Liver (tissue), 9 donors: ENCODE results near the gene RIMBP2. TPM values are rescaled to one million over a fixed set of nuclear protein-coding genes. Genes with fewer than 3 reads are reported as not detected.

ENCODE experiments used
- DNase-seq: peaks from one replicate; pipeline ENCODE4 v3.0.0-alpha.2; 2017; ENCODE audit warnings: low spot score
- H3K27ac ChIP-seq, 2 donors: one replicate each; pipeline ENCODE4 v1.7.0; 2013; ENCODE audit warnings: inconsistent platforms in 2 of 2, low read length in 2 of 2, control low read depth in 1 of 2, low read depth in 1 of 2, mild to moderate bottlenecking in 1 of 2
- H3K27me3 ChIP-seq, 4 donors: one replicate each; pipeline versions ENCODE4 v1.6.1 to v1.7.0; 2013; ENCODE audit warnings: low read length in 3 of 4, inconsistent platforms in 1 of 4, mild to moderate bottlenecking in 1 of 4, moderate library complexity in 1 of 4; ENCODE audit not compliant: control insufficient read depth in 4 of 4, insufficient read depth in 4 of 4
- H3K36me3 ChIP-seq, 4 donors: one replicate each; pipeline versions ENCODE4 v1.6.1 to v1.7.0; 2013; ENCODE audit warnings: low read length in 3 of 4, mild to moderate bottlenecking in 3 of 4, low read depth in 1 of 4, moderate library complexity in 1 of 4; ENCODE audit not compliant: control insufficient read depth in 4 of 4, insufficient read depth in 3 of 4
- H3K4me1 ChIP-seq, 4 donors: one replicate each; pipeline versions ENCODE4 v1.6.1 to v1.7.0; 2013; ENCODE audit warnings: low read length in 3 of 4, mild to moderate bottlenecking in 3 of 4, moderate library complexity in 1 of 4; ENCODE audit not compliant: control insufficient read depth in 4 of 4, insufficient read depth in 4 of 4
- H3K4me3 ChIP-seq, 3 donors: one replicate each; pipeline versions ENCODE4 v1.6.1 to v1.7.0; 2013; ENCODE audit warnings: low read length in 3 of 3, control low read depth in 1 of 3, low read depth in 1 of 3, mild to moderate bottlenecking in 1 of 3
- H3K9ac ChIP-seq, 2 donors: one replicate each; pipeline ENCODE4 v1.7.0; 2013; ENCODE audit warnings: low read length in 2 of 2, mild to moderate bottlenecking in 2 of 2, moderate library complexity in 2 of 2, control low read depth in 1 of 2, low read depth in 1 of 2
- H3K9me3 ChIP-seq, 4 donors: one replicate each; pipeline versions ENCODE4 v1.6.1 to v1.7.0; 2013; ENCODE audit warnings: low read length in 3 of 4; ENCODE audit not compliant: control insufficient read depth in 4 of 4
- ATF3 ChIP-seq: IDR thresholded peaks from 2 replicates; pipeline ENCODE4 v1.6.1; 2016; ENCODE audit warnings: antibody characterized with exemption
- CTCF ChIP-seq: fragments of 150-350 bp; IDR thresholded peaks from 2 replicates; pipeline ENCODE4 v1.5.1; 2017; ENCODE audit warnings: improper control_type of control experiment, low read depth, low read length; ENCODE audit not compliant: missing input control
- EGR1 ChIP-seq, 2 donors: IDR thresholded peaks; 2 replicates each; pipeline ENCODE4 v1.6.1; 2016 to 2018; ENCODE audit warnings: antibody characterized with exemption in 2 of 2, low read depth in 2 of 2
- FOXA1 ChIP-seq: IDR thresholded peaks from 2 replicates; pipeline ENCODE4 v1.6.1; 2016; ENCODE audit warnings: antibody characterized with exemption
- FOXA2 ChIP-seq: IDR thresholded peaks from 2 replicates; pipeline ENCODE4 v1.6.1; 2016; ENCODE audit warnings: antibody characterized with exemption
- GABPA ChIP-seq, 2 donors: IDR thresholded peaks in 1 of 2; conservative IDR thresholded peaks in 1 of 2; 2 replicates each; pipeline ENCODE4 v1.6.1; 2016; ENCODE audit warnings: antibody characterized with exemption in 2 of 2, mild to moderate bottlenecking in 1 of 2, moderate library complexity in 1 of 2
- HNF4A ChIP-seq, 2 donors: conservative IDR thresholded peaks; 2 replicates each; pipeline ENCODE4 v1.6.1; 2016; ENCODE audit warnings: antibody characterized with exemption in 2 of 2, mild to moderate bottlenecking in 2 of 2
- HNF4G ChIP-seq: IDR thresholded peaks from 2 replicates; pipeline ENCODE4 v1.6.1; 2016; ENCODE audit warnings: antibody characterized with exemption
- JUND ChIP-seq, 2 donors: IDR thresholded peaks; 2 replicates each; pipeline ENCODE4 v1.6.1; 2016; ENCODE audit warnings: antibody characterized with exemption in 2 of 2
- NR2F2 ChIP-seq: IDR thresholded peaks from 2 replicates; pipeline ENCODE4 v1.6.1; 2016; ENCODE audit warnings: antibody characterized with exemption
- RAD21 ChIP-seq, 2 donors: IDR thresholded peaks; 2 replicates each; pipeline ENCODE4 v1.6.1; 2016; ENCODE audit warnings: antibody characterized with exemption in 2 of 2, mild to moderate bottlenecking in 2 of 2
- REST ChIP-seq: IDR thresholded peaks from 2 replicates; pipeline ENCODE4 v1.6.1; 2016; ENCODE audit warnings: antibody characterized with exemption, mild to moderate bottlenecking
- RXRA ChIP-seq, 2 donors: IDR thresholded peaks; 2 replicates each; pipeline ENCODE4 v1.6.1; 2017 to 2018; ENCODE audit warnings: antibody characterized with exemption in 2 of 2, mild to moderate bottlenecking in 1 of 2
- SP1 ChIP-seq: IDR thresholded peaks from 2 replicates; pipeline ENCODE4 v1.6.1; 2018; ENCODE audit warnings: antibody characterized with exemption, mild to moderate bottlenecking
- TAF1 ChIP-seq: conservative IDR thresholded peaks from 2 replicates; pipeline ENCODE4 v1.6.1; 2016; ENCODE audit warnings: antibody characterized with exemption, mild to moderate bottlenecking
- YY1 ChIP-seq: IDR thresholded peaks from 2 replicates; pipeline ENCODE4 v1.6.1; 2016; ENCODE audit warnings: antibody characterized with exemption, mild to moderate bottlenecking
- WGBS: extraction: QIAGEN DNeasy Blood & Tissue Kit; methylation state at CpG from one replicate; pipeline ENCODE4 v1.1.7; 2013; 5-methylcytosine and 5-hydroxymethylcytosine counted together
- polyA plus RNA-seq, 2 donors: library from polyadenylated mRNA; stranded (reverse) in 1 of 2; unstranded in 1 of 2; fragments of 200-250 nt in 1 of 2; fragments of >200 nt in 1 of 2; fragmentation: Nextera tagmentation in 1 of 2; extraction: Ambion mirVana in 1 of 2; gene quantifications; one replicate each; pipeline versions ENCODE4 v1.2.1 to v1.2.3, GENCODE V29; 2013 to 2015
- total RNA-seq, 2 donors: library from RNA; depleted of rRNA; stranded (reverse); fragments of >200 nt; gene quantifications; one replicate each; pipeline ENCODE4 v1.2.3, GENCODE V29; 2014
- TF ChIP-seq, protein P1 (sequence below): IDR thresholded peaks from 2 replicates; pipeline ENCODE4 v1.6.1; 2016; ENCODE audit warnings: antibody characterized with exemption
- donor health status: healthy.
- donor health status: healthy.
- donor health status: healthy.
- donor health status: healthy.
- donor health status: healthy.

The RIMBP2 gene
- total and polyA plus RNA-seq, 4 donors: 0.01 to 0.17 (median 0.09) TPM; not detected in 1

DNA sequence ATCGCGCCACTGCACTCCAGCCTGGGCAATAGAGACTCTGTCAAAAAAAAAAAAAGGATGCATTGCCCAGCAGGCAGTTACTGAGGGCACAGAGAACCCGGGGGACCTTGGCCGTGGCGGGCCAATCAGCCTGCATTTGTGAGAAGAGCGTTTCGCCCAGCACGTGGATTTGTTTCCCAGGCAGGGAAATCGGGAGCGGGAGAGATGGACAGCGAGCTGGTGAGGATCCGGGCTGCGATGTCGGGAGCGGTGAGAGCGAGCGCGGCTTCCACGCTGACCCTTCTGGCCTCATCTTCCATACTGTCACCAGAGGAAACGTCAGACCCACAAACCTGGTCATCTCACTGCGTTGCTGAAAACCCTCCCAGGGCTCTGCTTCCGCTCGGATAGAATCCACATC is 123.5 kb downstream of the RIMBP2 start:
- no peaks in the 10 kb centered on the region for H3K4me1 ChIP-seq
- 88% methylated on average over 23 of the region's 23 CpGs for WGBS
- no peaks in the 10 kb centered on the region for H3K27me3 ChIP-seq
- TF ChIP-seq, protein P1, sequence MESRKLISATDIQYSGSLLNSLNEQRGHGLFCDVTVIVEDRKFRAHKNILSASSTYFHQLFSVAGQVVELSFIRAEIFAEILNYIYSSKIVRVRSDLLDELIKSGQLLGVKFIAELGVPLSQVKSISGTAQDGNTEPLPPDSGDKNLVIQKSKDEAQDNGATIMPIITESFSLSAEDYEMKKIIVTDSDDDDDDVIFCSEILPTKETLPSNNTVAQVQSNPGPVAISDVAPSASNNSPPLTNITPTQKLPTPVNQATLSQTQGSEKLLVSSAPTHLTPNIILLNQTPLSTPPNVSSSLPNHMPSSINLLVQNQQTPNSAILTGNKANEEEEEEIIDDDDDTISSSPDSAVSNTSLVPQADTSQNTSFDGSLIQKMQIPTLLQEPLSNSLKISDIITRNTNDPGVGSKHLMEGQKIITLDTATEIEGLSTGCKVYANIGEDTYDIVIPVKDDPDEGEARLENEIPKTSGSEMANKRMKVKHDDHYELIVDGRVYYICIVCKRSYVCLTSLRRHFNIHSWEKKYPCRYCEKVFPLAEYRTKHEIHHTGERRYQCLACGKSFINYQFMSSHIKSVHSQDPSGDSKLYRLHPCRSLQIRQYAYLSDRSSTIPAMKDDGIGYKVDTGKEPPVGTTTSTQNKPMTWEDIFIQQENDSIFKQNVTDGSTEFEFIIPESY: no peak
- TF ChIP-seq HNF4G (no peak), TAF1 (no peak), RAD21 (IDR thresholded peaks at IDR 0.05) (no peak), NR2F2 (no peak), EGR1 (IDR thresholded peaks at IDR 0.05; ENCODE audit: low read depth in 2 of 2) (no peak), JUND (IDR thresholded peaks at IDR 0.05) (no peak), CTCF (no peak), FOXA2 (no peak), SP1 (no peak), YY1 (no peak), HNF4A (conservative IDR thresholded peaks at IDR 0.05) (no peak), ATF3 (no peak)
- no peaks in the 10 kb centered on the region for H3K36me3 ChIP-seq
- no peak overlapping the region for H3K27ac ChIP-seq
- no peak for DNase-seq
- H3K4me3 ChIP-seq: no peak overlapping the region
- H3K9me3 ChIP-seq: peaks cover 0 to under 1% (median under 1%) of the 10 kb centered on the region in 4 donors
- H3K9ac ChIP-seq: no peak overlapping the region

DNA sequence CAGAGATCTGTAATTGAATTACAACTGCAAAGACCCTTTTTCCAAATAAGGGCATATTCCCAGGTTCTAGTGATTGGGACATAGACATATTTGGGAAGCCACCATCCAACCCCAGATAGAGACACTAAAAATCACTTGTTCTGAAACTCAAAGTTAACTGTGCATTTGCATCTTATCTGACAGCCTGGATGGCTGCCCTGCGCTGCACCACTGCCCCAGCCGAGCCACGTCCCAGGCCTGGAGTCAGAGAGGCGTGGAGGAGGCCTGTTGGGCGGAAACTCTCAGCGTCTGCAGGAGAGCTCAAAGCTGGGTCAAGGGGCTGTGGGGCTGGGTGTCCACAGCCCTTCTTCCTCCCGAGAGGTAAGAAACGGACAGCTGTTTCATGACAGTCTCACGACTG is 124.4 kb downstream of the RIMBP2 start:
- Histone ChIP-seq H3K27me3 (no peaks in the 10 kb centered on the region), H3K4me3 (no peak overlapping the region), H3K36me3 (no peaks in the 10 kb centered on the region), H3K27ac (no peak overlapping the region), H3K9me3 (no peaks in the 10 kb centered on the region), H3K9ac (no peak overlapping the region), H3K4me1 (no peaks in the 10 kb centered on the region)
- no peak for TF ChIP-seq GABPA (IDR thresholded peaks at IDR 0.05 in 1 of 2, conservative IDR thresholded peaks at IDR 0.05 in 1 of 2)
- TF ChIP-seq YY1: no peak
- TF ChIP-seq RAD21 (IDR thresholded peaks at IDR 0.05): no peak
- TF ChIP-seq FOXA1: no peak
- TF ChIP-seq FOXA2: no peak
- TF ChIP-seq REST: no peak
- no peak for TF ChIP-seq HNF4A (conservative IDR thresholded peaks at IDR 0.05)
- no peak for TF ChIP-seq NR2F2
- TF ChIP-seq SP1: no peak
- TF ChIP-seq RXRA (IDR thresholded peaks at IDR 0.05): no peak
- no peak for DNase-seq
- 66% methylated on average over 9 of the region's 9 CpGs for WGBS
